Uterus (tissue), 4 donors: ENCODE results near the gene FANCM. TPM values are rescaled to one million over a fixed set of nuclear protein-coding genes. Genes with fewer than 3 reads are reported as not detected.

Experiments
- DNase-seq, 2 donors: peaks; one replicate each; pipeline ENCODE4 v3.0.0-alpha.2; 2019 to 2020
- H3K27ac ChIP-seq, 2 donors: fragments of 200-600 bp; sonication (generic); 1 replicate in 1 of 2; 2 replicates in 1 of 2; pipeline ENCODE4 v1.5.1; 2016 to 2018
- H3K27me3 ChIP-seq, 2 donors: fragments of 200-600 bp; sonication (generic); one replicate each; pipeline ENCODE4 v1.5.1; 2018 to 2019; ENCODE audit warnings: control low read depth in 1 of 2
- H3K36me3 ChIP-seq, 2 donors: fragments of 200-600 bp; sonication (generic); one replicate each; pipeline ENCODE4 v1.5.1; 2019; ENCODE audit warnings: control low read depth in 1 of 2
- H3K4me1 ChIP-seq, 2 donors: fragments of 200-600 bp; sonication (generic); one replicate each; pipeline ENCODE4 v1.5.1; 2018 to 2019; ENCODE audit warnings: control low read depth in 1 of 2
- H3K4me3 ChIP-seq, 2 donors: fragments of 200-600 bp; sonication (generic); 1 replicate in 1 of 2; 2 replicates in 1 of 2; pipeline ENCODE4 v1.5.1; 2018 to 2019; ENCODE audit warnings: mild to moderate bottlenecking in 1 of 2
- H3K9me3 ChIP-seq, 2 donors: fragments of 200-600 bp; sonication (generic); one replicate each; pipeline ENCODE4 v1.5.1; 2019; ENCODE audit warnings: control low read depth in 1 of 2
- CTCF ChIP-seq, 4 experiments: fragments of 200-600 bp in 2 of 4; fragments of 450-650 bp in 2 of 4; sonication (generic) in 2 of 4; IDR thresholded peaks; one replicate each; pipeline ENCODE4 v1.5.1; 2016 to 2019; ENCODE audit warnings: antibody characterized with exemption in 4 of 4, mild to moderate bottlenecking in 2 of 4, moderate library complexity in 1 of 4
- POLR2A ChIP-seq, 2 donors: fragments of 450-650 bp; IDR thresholded peaks; one replicate each; pipeline ENCODE4 v1.6.1; 2016; ENCODE audit warnings: antibody characterized with exemption in 2 of 2, mild to moderate bottlenecking in 1 of 2, moderate library complexity in 1 of 2
- intact Hi-C: fragments of 100-400 bp; cut with DNase I; formaldehyde crosslinking; loops from one replicate; pipeline ENCODE4 v1.15.1; 2023; ENCODE audit warnings: low total_unique reads
- small RNA-seq: library from RNA; depleted of rRNA; stranded (forward); fragments of <200 nt; gene quantifications from one replicate; pipeline ENCODE3, GENCODE V24; 2016
- total RNA-seq, 4 donors: library from RNA; depleted of rRNA in 3 of 4; stranded (reverse); fragments of >200 nt in 3 of 4; gene quantifications; one replicate each; pipeline versions ENCODE4 v1.1.0 to v1.2.4, GENCODE V29; 2014 to 2023
- donor health status: DM: yes; HTN: yes; CAD: no.

FANCM gene
- total RNA-seq, 4 donors from 2014 or later, result 6.9 to 25.7 (median 9.0) TPM

GRCh38 chr14:45249856-45250575, 114.3 kb downstream of the FANCM start:
- peak; percentile 25 to 29 for DNase-seq
- no peaks in the 10 kb centered on the region for H3K4me1 ChIP-seq
- H3K27ac ChIP-seq, result peak overlapping the region; percentile 66 to 90
- intact Hi-C loops, result no loop called here
- peak overlapping the region; percentile 10 to 11 for H3K4me3 ChIP-seq
- no peaks in the 10 kb centered on the region for H3K27me3 ChIP-seq
- no peaks in the 10 kb centered on the region for H3K36me3 ChIP-seq
- no peaks in the 10 kb centered on the region for H3K9me3 ChIP-seq
- TF ChIP-seq CTCF (IDR thresholded peaks at IDR 0.05) (no peak), POLR2A (IDR thresholded peaks at IDR 0.05) (no peak)

Small RNA genes within 50 kb of the gene (small RNA-seq; reads per million reads assigned to genes)
- gene RF00151 (0.18 reads per million), gene SNORD127 (9,621 reads per million, percentile 99 among the genes with 10 or more reads in this experiment)

Other genes starting within 250 kb of the FANCM start
- 10 to 100 TPM in 3 of 4 donors, 1 to 10 TPM in 1; 3.6 to 40.2 (median 16.0) TPM for gene KLHL28, start 174.0 kb upstream of the FANCM start, total RNA-seq
- gene TOGARAM1, start 173.7 kb upstream of the FANCM start, total RNA-seq, result 10 to 100 TPM; 10.9 to 56.5 (median 31.7) TPM
- 100 to 1,000 TPM in 1 of 4 donors, 10 to 100 TPM in 3; 39.1 to 243 (median 69.5) TPM for gene PRPF39, start 51.8 kb upstream of the FANCM start, total RNA-seq
- gene FKBP3, start 1.4 kb upstream of the FANCM start, total RNA-seq, result 10 to 100 TPM; 20.2 to 57.7 (median 37.8) TPM
- 10 to 100 TPM in 3 of 4 donors, 1 to 10 TPM in 1; 8.7 to 73.7 (median 25.8) TPM for gene MIS18BP1, start 117.3 kb downstream of the FANCM start, total RNA-seq